NCI-H2171 treated with DMSO at 0.1 percent for 48 hours (cell line): Measurements from ENCODE around the gene NCS1.
"Not testable (repeated sequence)": the region's sequence is repeated elsewhere in the genome, so short reads cannot be mapped to it uniquely, and the experiment has no call there.

Experiments used
- DNase-seq: peaks from one replicate; lab custom pipeline; 2025; lab: John Stamatoyannopoulos, UW

NCS1 gene

DNA sequence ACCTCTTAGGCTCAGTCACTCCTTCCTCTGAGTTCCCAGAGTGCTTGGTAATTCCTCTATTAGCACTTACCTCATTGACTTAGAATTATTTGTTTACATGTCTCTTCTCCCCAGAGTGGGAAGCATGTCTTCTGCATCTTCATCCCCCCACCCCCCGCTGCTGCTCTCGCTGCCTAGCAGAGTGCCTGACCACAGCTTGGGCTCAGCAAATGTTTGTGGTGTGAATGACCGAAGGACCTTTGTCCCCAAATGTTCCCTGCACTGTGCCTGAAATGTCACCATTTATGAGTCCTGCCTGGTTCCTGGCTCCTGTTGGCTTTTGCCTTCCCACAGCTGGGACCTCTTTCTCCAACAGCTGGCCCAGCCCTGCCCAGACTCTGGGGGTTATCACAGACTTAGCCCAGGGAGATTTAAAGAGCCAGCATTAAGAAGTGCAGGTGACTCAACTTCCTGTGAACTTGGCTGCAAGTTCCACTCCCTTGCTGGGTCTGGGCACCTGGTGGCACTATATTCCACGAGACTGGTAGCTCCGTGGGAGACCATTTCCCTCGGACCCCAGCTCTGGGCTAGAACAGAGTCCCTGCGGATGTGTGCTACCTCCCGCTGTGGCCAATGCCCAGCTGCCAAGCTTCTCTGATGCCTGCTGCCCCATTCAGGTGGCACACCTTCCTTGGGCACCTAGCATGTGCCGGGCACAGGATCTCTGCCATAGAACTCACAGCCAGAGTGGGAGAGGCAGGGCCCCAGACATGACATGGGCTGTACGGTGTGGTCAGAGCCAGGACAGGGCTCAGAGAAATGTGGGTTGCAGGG, 91.6 kb downstream of the NCS1 start:
- DNase-seq, result no peak

DNA sequence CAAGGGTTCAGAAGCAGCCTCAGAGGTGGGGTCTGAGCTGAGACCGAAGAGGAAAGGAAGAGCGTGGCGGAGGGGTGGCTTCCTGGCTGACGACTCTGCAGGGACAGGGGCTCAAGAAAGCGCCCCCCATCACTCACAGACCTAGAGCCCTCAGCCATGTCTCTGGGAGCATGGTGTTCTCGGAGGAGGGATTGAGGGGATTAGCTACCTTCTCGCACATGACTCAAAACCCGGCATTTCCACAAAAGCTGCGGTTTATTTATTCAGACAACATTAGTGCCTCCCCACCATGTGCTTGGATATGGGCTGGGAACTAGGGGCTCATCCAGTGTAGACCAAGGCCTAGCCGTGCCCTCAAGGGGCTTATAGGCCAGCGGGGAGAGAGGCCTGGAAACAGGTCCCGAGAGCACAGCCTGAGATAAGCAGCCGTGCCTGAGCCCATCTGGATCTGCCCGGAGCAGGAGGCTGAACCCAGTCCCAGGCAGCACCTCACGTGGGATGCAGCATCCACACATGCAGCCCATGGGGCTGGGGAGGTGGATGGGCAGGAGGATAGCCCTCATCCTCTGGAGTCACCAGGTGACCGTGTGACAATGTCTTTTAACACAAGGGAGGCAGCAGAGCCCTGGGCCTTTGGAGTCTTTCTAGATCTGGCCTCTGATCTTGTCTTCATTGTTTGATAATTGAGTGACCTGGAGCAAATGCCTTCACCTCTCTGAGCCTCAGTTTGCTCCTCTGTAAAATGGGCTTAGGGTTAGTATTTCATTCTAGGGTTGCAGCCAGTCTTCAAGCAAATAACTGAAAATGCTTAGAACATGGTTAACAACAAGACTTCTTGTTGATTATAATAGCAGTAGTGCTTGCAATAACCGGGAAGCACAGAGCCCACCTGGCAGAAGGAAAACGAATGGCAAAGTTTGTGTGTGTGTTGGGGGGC, 92.5 kb downstream of the NCS1 start:
- no peak for DNase-seq

- no peak for DNase-seq
These were observed 93.4 kb downstream of the NCS1 start, which contains the start of gene HMCN2 for GRCh38 chr9:130265431-130266235. HMCN2 (plus strand) TSS chr9:130265760; CDS start chr9:130265879, 119 bp downstream.

GRCh38 chr9:130266236-130267098, 94.3 kb downstream of the NCS1 start:
- DNase-seq, result no peak

DNA sequence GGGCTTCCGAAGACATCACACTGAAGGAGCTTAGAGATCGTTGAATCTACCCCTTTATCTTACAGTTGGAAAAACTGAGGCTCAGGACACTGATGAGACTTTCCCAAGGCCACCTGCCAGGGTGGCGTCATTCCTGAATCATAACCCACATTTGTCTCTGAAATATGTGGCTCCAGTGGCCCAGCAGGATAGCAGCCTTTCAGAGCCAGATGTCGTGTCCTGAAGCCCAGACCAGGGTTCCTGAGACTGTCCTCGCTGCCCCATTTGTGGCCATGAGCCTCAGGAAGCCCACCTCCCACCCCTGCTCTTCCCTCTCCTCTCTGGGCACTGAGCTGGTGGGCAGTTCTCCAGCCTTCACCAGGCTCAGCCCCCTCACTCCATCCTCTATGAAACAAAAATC, 95.7 kb downstream of the NCS1 start:
- peak; percentile 61 for DNase-seq

- DNase-seq, result peak; percentile 100
These were observed 96.5 kb downstream of the NCS1 start for GRCh38 chr9:130268521-130269211.

DNA sequence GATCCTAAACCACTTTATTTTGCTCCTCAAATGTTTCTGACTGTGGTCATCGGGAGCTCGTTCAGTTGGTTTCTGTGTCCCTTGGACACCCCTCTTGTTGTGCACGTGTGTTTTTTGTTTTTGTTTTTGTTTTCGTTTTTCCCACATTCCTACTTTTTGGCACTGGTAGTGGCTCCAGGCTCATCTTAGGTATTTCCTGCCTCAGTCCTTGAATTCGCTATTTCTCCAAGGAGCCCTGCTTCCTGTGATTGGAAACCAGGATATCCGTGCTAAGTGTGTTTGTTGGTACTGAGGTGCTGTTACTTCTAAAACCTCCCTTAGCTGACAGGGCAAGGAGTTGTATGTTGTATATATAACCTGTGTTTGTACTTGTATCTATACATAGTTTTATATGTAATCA, 99.3 kb downstream of the NCS1 start:
- no peak for DNase-seq

DNA sequence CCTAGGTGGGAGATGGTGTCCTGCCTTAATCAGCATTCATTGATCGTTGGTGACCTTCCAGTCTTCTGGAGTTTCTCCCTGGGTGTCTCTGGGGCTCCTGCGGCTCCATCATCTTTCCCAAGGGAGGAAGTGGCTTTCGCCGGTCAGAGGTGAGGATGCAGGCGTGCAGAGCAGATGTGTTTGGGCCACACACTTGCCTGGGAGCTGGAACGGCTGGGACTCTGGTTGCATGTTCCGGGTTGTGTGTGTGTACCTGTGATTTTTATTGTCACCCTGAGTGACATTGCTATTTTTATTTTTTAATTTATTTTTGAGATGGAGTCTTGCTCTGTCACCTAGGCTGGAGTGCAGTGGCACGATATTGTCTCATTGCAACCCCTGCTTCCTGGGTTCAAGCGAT, 103.0 kb downstream of the NCS1 start:
- DNase-seq, result no peak

DNA sequence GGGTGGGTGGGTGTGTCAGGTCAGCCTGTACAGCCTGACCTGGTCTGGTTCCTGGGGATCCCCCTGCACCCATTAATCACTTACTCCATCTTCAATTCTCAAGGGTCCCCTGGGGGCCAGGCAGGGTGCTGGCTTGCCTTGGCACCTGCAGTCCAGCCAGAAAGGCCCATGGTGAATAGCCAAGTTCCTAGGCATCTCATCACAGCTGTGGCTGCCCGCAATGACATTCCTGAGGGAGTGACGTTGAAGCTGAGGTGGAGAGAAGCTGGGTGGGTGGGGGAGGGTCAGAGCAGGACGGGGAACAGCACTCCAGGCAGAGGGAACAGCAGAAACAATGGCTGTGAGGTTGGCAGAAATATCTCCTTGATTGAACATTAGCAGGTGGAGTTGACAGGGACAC, 103.9 kb downstream of the NCS1 start:
- DNase-seq, result no peak

DNA sequence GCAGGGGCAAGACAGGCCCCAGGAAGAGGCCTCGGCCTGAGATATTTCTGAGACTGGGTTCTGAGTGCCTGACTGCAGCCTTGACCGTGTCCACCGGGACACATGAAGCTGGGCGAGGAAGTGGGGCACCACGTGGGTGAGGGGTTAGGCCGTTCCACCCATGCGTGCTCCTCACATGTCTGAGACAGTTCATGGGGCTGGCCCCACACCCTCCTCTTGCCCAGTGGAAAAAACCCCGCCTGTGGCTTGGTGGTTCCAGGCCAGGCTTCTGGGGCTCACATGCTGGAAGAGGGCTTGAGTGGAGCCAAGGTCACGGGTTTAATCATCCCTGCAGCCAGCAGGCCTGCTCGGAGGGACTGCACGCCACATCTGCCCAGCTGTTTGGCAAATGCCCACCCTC, 104.8 kb downstream of the NCS1 start:
- DNase-seq, result no peak

DNA sequence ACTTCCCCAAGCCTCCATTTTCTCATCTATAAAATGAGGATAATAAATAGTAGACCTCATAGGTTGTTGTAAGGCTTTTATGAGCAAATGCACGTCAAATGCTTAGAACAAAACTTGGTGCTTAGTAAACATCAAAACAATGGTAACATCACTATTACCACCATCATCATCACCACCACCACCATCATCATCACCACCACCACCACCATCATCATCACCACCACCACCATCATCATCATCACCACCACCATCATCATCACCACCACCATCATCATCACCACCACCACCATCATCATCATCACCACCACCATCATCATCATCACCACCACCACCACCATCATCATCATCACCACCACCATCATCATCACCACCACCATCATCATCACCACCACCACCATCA, 105.3 kb downstream of the NCS1 start:
- not testable (repeated sequence) for DNase-seq

DNA sequence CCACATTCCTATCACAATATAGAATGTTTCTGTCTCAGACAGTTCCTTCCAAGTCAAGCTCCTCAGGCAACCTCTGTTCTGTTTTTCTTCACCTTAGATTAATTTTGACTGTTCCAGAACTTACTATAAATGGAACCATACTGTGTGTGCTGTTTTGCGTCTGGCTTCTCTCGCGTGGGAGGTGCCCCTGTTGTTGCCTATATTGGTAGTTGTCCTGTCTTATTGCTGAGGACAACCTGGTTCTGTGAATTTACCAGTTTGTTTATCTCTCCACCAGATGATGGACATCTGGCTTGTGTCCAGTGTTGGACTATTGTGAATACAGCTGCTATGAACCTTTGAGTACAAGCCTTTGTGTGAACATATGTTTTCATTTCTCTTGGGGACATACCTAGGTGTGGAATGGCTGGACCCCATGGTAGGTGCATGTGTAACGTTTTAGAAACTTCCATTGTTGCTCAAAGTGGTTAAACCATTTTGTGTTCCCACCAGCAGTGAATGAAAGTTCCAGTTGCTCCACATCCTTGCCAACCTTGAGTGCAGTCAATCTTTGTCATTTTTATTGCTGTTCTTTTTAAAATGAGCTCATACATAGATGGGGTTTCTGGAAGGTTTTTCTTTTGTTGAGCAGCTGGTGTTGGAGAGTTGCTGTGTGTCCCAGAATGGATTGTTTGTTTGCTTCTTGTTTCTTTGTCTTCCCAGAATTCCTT, 111.5 kb downstream of the NCS1 start:
- no peak for DNase-seq

- no peak for DNase-seq
These were observed 112.0 kb downstream of the NCS1 start for GRCh38 chr9:130284249-130284625.

GRCh38 chr9:130284690-130285089, 112.5 kb downstream of the NCS1 start:
- no peak for DNase-seq

GRCh38 chr9:130285271-130285670, 113.1 kb downstream of the NCS1 start:
- no peak for DNase-seq

DNA sequence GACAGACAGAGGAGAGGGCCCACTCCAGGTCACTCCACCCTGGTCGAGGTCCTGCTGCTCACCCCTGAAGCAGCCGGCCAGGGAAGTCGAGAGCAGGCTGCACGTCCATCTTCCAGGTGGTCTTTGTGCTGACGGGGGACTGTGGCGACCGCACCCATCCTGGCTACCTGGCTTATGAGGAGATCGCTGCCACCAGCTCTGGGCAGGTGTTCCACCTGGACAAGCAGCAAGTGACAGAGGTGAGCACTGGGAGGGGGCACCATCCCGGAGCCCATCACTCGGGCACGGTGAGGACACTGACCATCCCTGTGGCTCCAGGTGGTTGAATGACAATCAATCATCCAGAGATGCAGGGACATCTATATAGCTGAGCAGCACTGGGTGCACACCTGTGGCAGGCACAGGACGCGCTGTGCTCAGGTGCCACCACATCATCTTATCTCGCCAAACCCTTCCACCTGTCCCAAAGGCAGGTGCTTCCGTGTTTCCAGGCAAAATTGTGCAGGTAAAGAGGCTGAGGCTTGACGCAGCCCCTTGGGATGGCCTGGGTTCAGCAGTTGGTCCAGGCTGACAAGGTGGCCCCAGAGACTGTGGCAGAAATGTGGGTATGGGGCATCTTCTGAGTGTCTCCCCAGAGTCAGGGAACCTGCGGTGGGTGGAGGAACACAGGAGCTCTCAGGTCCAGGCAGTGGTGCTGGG, 114.0 kb downstream of the NCS1 start:
- no peak for DNase-seq
